ENCODE measurements around the gene SMIM13.

SMIM13 gene

DNA sequence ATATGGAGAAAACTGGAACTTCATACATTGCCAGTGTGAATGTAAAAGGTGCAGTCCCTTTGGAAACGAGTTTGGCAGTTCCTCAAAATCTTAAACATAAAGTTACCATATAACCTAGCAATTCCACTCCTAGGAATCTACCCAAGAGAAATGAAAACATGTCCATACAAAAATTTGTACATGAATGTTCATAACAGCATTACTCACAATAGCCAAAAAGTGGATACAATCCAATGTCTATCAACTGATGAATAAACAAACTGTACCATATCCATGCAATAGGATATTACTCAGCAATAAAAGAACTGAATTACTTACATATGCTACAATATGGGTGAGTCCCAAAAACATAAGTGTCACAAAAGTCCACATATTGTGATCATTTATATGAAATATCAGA is 66.6 kb downstream of the SMIM13 start:
- no peak for DNase-seq (ENCODE audit: low read depth)

DNA sequence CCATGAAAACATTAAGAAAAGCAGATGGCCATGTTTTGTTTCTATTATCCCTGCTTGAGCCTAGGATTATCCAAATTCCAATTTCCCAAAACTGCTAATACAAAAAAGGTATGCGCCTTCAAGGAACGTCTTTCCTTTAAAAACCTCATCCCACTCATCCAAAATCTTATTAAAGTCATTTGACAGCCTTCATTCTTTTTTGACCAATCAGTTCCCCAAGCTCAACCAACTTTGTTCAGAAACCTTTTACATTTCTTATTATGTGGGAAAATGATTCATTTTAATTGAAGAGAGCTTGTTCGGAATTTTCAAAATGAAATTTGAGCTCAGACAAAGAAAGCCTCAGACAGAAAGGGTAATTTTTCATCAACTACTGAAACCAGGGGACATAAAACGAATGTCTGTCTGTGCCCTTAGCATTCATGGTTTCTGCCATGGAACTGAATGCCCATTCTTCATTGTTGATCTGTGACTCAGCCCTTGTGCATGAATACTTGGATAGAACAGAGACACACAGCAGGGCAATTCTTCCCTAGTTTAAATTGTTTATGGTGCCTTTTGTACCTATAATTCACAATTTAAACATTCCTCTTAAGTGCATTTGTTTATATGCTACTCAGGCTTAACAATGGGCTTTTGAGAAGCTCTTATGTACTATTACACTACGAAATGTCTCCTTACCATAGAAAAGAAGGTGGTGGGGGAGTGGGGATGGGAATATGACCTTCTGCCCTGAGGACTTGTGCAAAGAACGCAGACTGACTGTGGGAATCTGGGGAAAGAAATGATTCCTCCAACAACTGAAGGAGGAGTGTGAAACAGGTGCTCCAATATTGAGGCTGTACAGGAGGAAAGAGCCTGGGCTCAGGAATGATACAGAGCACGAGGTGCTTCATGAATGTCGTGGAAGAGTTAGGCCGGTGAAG is 67.7 kb downstream of the SMIM13 start:
- no peak for DNase-seq (ENCODE audit: low read depth)

DNA sequence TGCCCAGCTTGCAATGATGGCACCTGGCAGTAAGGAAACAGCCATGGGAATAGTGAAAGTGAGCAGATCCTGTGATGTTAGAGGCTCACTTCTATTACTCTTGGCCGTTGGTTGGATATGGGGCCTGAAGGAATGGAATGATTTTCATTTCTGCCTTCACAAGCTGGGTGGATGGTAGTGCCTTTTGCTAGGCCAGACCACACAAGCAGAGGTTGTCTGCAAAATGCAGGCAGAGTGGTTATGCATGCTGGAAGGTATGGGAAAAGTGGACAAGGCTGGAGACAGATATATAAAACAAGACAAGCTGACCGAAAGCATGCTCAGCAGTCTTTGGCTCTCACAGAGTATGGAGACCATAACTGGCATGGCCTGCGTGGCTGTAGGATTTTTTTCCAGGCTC is 68.6 kb downstream of the SMIM13 start:
- no peak for DNase-seq (ENCODE audit: low read depth)

DNA sequence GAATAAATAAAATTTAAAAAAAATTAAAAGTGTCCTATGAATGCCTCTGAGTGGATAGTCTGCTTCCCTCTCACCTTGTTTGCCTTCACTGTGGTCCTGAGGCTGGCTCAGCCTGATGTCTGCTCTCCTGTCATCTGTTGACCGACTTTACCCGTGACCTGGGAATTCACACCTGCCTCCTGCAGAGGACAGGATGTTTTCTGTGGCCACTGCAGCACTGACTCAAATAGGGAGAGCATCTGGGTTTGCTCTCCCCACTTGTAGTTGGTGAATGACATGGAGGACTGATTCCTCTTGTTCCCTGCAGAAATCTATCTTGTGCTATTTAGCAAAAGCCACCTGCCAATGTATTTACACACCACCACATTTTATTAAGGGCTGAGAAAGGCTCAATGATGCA is 70.3 kb downstream of the SMIM13 start:
- no peak for DNase-seq (ENCODE audit: low read depth)

DNA sequence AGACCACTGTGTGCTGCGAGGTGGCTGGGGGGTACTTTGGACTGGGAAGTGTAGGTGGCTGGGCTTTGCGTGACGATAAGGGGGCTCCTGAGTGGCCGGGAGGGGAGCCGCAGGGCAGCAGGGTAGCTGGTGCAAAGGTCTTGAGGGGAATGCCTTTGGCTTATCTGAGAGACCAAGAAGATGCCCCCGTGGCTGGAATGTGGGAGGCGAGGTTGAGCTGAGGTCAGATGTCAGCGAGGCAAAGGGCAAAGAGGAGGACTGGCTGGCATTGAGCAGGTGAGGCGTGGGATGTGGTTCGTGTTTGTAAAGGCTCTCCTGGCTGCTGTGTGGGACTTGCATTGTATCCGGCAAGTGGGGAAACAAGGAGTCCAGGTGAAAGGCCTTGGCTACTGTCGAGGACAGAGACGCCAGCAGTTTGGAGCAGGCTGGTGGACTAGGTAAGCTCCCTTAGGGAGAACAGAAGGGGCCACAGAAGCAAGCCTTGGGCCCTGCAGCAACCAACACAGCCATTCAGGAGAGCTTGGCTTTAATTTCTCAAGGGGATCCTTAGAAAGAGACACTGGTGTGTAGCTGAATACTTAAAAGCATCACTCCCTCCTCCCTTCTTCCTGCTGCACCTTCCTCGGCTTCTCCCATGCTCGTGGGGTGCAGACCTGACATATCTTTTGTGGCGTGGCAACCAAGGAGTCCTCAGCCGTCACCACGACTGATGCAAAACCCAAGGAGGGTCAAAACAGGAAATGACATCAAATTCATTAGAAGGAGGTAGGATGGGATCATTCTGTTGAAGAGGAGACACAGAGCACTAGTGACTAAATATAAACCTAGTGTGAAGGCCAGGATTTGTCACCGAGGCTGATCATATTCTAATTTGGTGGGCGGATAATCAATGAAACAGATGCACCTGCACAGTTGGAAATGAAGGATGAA is 71.3 kb downstream of the SMIM13 start:
- DNase-seq (ENCODE audit: low read depth): no peak

DNA sequence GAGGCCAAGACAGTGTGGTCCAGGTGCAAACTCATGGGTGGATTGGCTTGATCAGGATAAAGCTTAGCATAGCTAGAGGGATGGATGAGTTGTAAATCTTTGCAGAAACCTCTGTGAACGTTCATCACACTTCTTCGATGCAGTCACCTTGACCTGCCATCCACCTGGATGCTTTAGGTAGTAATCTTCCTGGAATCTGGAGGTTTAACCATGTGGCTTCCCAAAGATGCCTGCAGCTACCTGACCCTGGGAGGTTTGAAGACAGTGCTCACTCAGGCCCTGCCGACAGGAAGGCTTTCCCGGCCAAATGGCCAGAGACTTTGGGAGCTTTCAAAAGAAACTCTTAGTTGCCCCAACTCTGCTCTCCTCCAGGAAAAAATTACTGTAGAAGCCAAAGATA is 73.3 kb downstream of the SMIM13 start:
- DNase-seq (ENCODE audit: low read depth): no peak

DNA sequence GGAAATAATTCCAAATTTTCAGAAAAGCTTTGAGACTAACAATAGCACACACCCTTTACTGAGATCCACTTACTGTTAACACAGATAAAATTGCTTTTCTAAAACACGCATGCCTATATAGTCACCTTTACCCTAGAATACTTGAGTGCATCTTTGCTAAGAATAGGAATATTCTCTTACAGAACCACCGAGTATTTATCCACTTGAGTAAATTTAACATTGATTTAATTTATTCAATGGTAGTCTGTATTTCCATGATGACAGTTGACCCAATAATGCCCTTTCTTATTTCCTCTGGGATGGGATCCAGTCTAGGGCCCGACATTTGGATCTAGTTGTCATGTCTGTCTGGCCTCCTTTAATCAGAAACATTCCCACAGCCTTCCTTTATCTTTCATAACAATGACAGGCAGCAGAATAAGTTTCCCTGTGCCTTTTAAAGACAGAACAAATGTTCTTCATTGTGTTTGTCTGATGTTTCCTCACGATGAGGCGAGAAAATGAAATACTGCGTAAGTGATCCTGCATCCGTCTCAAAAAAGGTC is 74.5 kb downstream of the SMIM13 start:
- DNase-seq (ENCODE audit: low read depth): no peak

DNA sequence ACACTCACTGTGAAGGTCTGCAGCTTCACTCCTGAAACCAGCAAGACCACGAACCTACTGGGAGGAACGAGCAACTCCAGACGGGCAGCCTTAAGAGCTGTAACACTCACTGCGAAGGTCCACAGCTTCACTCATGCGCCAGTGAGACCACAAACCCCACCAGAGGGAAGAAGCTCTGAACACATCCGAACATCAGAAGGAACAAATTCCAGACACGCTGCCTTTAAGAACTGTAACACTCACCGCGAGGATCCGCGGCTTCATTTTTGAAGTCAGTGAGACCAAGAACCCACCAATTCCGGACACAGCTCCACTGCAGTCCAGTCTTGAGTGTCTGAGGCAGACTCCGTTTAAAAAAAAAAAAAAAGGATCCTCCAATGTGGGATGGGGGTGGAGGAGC is 78.3 kb downstream of the SMIM13 start:
- DNase-seq (ENCODE audit: low read depth): no peak

DNA sequence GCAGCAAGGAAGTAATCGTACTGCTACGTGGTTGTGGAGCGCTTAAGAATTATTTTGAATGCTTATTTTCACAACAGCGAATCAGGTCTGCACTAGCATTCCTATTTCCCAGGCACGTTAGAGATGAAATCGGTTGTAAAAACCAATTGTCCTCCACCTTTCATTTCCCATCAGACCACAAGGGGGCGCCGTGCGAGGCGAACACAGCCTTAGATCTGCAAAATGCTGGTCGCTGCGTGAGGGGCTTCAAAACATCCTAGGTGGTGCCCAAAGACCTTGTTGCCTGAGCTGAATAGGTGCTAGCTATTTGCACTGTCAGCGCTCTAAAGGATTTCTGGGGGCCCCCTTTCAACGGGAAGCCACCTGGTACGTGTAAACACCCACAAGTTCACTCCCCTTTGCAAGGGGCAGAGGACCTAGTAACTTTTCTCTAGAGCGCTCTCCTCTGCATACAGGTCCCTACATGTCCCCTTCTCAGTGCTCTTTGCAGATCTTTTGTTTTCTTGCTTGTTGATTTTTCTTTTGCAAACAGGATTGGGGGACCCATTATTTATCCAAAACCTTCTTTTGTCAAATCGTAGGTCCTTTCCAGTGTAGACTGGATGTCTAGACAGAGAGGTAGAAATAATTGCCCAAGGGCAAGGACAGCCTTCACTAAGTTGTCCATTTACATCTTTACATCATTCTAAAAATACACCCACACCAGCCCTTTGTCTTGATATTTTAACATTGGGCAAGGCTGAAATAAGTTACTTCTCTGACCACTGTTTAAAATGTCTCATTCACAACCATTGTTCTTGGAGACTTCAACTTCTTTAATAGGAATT is 79.1 kb downstream of the SMIM13 start:
- no peak for DNase-seq (ENCODE audit: low read depth)

DNA sequence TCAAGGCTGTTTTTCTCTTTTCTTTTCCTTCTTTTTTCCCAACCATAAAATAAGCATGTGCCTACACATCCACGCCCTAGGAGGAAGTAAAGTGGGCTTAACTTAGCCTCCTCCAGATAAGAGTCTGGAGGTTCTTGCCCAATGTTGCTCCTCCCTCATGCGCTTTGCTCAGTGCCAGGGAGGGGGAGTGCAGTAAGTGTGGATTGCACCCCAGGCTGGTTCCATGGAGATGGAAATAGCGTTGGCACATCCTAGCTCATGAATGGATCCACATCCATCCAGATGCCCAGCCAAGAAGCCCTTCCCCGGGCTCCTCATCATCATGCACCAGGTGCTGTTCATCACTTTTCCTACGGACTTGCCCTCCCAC is 80.6 kb downstream of the SMIM13 start:
- no peak for DNase-seq (ENCODE audit: low read depth)

DNA sequence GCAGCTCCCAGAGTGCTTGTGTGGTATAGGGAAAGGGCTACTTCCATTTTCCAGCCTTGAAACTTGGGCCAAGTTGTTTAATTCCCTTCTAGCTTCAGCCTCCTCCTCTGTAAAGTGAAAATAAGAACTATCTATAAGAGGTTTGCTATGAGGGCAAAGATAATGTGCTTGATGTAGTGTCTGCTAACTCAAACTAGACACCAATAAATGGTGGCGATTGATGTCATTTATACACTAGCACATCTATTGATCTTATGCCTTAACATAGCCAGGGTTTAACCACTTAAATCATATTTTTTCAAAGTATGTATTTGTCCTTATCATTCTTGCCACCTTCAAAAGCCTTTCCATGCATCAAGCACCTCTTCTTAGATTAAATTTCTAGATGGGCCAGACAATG is 83.6 kb downstream of the SMIM13 start:
- no peak for DNase-seq (ENCODE audit: low read depth)

DNA sequence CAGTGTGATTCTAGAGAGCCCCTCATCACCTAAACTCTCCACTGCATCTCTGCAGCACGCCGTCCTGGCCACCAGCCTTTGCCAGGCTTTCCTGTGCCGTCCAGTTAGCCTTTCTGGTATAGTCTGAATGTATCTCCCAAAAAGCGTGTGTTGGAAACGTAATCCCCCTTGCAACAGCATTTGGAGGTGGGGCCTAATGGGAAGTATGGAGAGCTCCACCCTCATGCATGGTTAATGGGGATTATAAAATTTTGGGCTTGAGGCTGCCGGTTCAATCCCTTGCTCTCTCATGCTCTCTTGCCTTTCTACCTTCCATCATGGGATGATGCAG is 85.4 kb downstream of the SMIM13 start:
- no peak for DNase-seq (ENCODE audit: low read depth)

DNA sequence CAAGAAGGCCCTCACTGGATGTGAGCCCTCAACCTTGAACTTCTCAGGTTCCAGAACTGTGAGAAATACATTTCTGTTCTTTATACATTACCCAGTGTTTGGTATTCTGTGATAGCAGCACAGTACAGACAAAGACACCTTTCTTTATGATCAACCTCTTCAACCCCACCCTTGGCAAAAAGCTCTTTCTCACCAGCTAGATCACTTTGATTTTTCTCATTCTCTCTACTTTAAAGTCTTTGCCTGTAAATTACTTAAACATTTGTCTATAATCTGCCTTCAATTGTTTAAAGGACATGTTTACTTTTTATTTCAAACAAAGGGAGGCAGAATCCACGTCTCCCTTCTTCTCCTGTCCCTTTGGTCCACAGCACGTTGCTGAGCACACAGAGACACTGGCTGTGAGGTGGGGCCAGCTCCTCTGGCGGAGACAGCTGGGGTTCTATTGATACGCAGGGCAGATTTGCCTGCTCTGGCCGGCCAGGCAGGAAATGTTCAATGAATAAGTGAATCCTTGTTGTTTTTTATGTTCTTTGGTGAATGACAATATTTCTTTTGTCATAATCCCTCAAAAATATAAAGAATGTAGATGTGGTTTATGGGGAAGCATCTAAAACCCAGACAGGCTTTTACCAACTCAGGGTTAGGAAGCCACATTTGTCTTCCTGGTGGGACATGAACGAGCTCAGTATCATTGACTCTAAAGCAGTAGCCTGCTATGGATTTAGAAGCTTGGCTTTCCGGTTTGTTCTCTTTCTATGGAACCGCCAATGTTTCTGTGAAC is 86.0 kb downstream of the SMIM13 start:
- no peak for DNase-seq (ENCODE audit: low read depth)

DNA sequence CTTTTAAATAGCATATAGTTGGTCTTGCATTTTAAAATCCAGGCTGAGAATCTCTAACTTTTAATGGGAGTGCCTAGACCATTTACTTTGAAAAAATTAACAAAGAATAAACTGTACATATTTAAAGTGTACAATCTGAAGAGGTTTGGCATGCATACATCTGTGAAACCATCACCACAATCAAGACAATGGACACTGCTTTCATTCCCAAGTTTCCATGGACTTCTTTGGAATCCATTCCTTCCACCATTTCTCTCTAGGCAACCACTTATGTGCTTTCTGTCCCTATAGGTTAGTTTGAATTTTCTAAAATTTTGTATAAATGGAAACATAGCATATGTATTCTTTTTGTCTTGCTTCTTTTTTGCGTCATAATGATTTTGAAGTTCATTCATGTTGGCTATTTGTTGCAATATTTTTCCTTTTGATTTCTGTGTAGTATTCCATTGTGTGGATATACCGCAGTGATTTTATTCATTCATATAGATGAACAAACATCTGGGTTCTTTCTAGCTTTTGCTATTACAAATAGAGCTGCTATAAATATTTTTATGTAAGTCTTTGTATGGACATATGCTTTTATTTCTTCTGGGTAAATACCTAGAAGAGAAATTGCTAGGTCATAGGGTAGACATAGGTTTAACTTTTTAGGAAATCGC is 88.0 kb downstream of the SMIM13 start:
- no peak for DNase-seq (ENCODE audit: low read depth)

DNA sequence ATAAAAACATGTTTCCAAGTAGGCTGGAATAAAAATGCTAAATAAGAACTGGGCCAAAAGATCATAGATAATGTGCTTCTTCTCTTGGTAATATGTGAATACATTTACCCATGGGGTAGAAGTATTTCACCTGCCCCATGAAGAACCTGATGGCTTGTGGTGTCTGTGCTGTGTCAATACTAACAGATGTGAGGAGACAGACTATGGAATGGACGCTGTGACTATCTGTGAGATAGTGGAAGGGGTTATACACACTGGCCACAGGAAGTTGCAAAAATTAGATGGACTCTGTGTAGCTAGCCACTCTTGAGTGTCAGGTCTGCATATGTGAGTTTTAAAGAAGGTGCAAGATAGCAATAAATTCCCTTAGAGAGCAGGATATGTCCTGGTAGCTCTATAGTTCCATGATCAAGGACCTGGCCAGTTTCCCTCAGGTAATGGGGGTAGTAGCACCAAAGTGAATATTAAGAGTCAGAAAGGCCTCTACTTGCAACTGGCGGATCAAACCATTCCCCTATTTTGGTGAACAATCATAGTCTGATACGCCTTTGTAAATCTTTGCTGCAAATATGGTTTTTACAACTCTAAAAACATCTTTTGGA is 90.2 kb downstream of the SMIM13 start:
- DNase-seq (ENCODE audit: low read depth): no peak

DNA sequence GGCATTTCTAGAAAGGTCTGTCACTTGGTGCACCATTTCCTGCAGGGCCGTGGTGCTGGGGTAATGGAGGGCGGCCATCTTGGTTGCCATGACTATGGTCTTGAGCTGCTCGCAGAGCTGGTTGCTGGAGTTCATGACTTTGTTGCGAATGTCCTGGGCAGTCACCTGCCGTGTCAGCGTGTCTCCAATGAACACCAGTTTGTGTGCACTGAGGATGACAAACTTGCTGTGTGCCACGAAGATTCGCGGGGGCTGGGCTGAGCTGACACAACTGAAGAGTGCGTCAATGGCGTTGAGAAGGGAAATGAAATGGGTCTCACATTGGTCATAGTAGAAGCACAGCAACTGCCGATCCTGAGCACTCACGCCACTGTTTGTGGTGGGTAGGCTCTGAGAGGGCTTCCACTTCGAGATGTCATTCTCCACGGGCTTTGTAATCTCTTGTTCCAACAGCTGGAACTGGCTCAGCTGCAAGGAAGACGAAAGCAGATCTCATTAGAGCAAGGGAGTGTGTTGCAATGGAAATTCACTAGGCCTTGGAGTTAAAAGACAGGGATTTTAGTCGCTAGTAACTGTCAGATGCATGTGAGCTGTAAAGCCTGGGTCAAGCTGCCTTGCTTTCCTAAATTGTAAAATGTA is 91.7 kb downstream of the SMIM13 start:
- DNase-seq (ENCODE audit: low read depth): no peak

DNA sequence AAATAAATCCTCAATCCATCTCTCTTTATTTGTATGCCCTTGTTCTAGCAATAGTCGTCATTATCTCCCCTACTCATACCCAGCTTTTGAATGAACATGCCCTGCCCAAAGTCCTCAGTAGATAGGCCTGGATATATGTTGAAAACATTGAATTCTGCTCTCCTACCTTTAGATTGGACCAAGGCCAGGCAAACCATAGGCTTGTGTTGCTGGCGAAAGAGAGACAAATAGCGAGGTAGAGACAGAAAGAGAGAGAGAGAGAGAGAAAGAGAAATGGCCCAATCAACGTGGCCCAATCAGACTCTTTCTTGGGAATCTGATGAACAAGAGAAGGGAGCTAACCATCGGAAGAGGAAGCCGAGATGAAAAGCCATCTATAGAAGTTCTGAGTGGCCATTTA is 93.7 kb downstream of the SMIM13 start:
- no peak for DNase-seq (ENCODE audit: low read depth)

Data from fibroblast of the conjunctiva (primary cell).